Esophagus squamous epithelium (tissue), 5 donors: ENCODE results near the gene CAMK2G. TPM values are rescaled to one million over a fixed set of nuclear protein-coding genes. Genes with fewer than 3 reads are reported as not detected.

Source experiments
- DNase-seq: peaks from one replicate; lab custom pipeline; 2025; lab: John Stamatoyannopoulos, UW
- H3K27ac ChIP-seq, 4 donors: fragments of 200-600 bp; sonication (generic); one replicate each; pipeline ENCODE4 v1.5.1; 2016 to 2019; ENCODE audit warnings: mild to moderate bottlenecking in 1 of 4
- H3K27me3 ChIP-seq, 4 donors: fragments of 200-600 bp; sonication (generic); 1 replicate in 3 of 4; 2 replicates in 1 of 4; pipeline versions ENCODE4 v1.5.1 to v1.6.0; 2017 to 2021; ENCODE audit warnings: antibody characterized with exemption in 1 of 4
- H3K36me3 ChIP-seq, 3 donors: fragments of 200-600 bp; sonication (generic); one replicate each; pipeline ENCODE4 v1.5.1; 2016 to 2019
- H3K4me1 ChIP-seq, 3 donors: fragments of 200-600 bp; sonication (generic); one replicate each; pipeline ENCODE4 v1.5.1; 2017 to 2019
- H3K4me3 ChIP-seq, 4 donors: fragments of 200-600 bp; sonication (generic); 1 replicate in 3 of 4; 2 replicates in 1 of 4; pipeline ENCODE4 v1.5.1; 2016 to 2019; ENCODE audit warnings: mild to moderate bottlenecking in 2 of 4, moderate library complexity in 1 of 4
- H3K9me3 ChIP-seq, 3 donors: fragments of 200-600 bp; sonication (generic); one replicate each; pipeline ENCODE4 v1.5.1; 2016 to 2019
- CTCF ChIP-seq, 6 experiments: fragments of 450-650 bp in 4 of 6; fragments of 200-600 bp in 2 of 6; sonication (generic) in 2 of 6; IDR thresholded peaks; one replicate each; pipeline ENCODE4 v1.5.1; 2016 to 2019; ENCODE audit warnings: antibody characterized with exemption in 6 of 6, mild to moderate bottlenecking in 4 of 6, moderate library complexity in 4 of 6
- POLR2A ChIP-seq, 4 donors: fragments of 450-650 bp; IDR thresholded peaks; one replicate each; pipeline ENCODE4 v1.6.1; 2017; ENCODE audit warnings: antibody characterized with exemption in 4 of 4, mild to moderate bottlenecking in 4 of 4, moderate library complexity in 3 of 4
- WGBS, 2 donors: methylation state at CpG; one replicate each; pipeline ENCODE4 v1.1.5; 2018; 5-methylcytosine and 5-hydroxymethylcytosine counted together
- intact Hi-C: fragments of 100-400 bp; cut with DNase I; formaldehyde crosslinking; loops from one replicate; pipeline ENCODE4 v1.15.0; 2022
- total RNA-seq, 4 donors: library from RNA; depleted of rRNA; stranded (reverse); fragments of >200 nt; gene quantifications; one replicate each; pipeline ENCODE4 v1.1.0, GENCODE V29; 2016
- donor health status: DM: yes; HTN: yes; CAD: no.

The CAMK2G gene
- total RNA-seq, 4 donors from 2014 or later: 15.5 to 37.0 (median 28.6) TPM

GRCh38 chr10:73801253-73801590 is 73.1 kb downstream of the CAMK2G start:
- intact Hi-C loops: no loop called here
- no peak for DNase-seq
- TF ChIP-seq POLR2A (IDR thresholded peaks at IDR 0.05) (no peak), CTCF (IDR thresholded peaks at IDR 0.05) (no peak)
- H3K27ac ChIP-seq: peak overlapping the region in 1 of 4 donors; percentile 66
- H3K9me3 ChIP-seq: no peaks in the 10 kb centered on the region
- peaks cover 0 to 31% (median 5%) of the 10 kb centered on the region in 3 donors for H3K4me1 ChIP-seq
- peaks cover 57 to 100% (median 78%) of the 10 kb centered on the region in 3 donors for H3K36me3 ChIP-seq
- H3K4me3 ChIP-seq: no peak overlapping the region
- 90 to 94% methylated on average over 9 to 12 of the region's 13 CpGs for whole genome bisulfite sequencing, 2 donors
- no peaks in the 10 kb centered on the region for H3K27me3 ChIP-seq

- intact Hi-C loops: no loop called here
- WGBS, 2 donors: 78 to 87% methylated on average over 4 to 13 of the region's 20 CpGs
- Histone ChIP-seq H3K27ac (no peak overlapping the region), H3K4me1 (peaks cover 0 to 30% (median 5%) of the 10 kb centered on the region in 3 donors), H3K9me3 (no peaks in the 10 kb centered on the region), H3K4me3 (no peak overlapping the region), H3K27me3 (no peaks in the 10 kb centered on the region), H3K36me3 (peaks cover 51 to 100% (median 81%) of the 10 kb centered on the region in 3 donors)
- TF ChIP-seq POLR2A (IDR thresholded peaks at IDR 0.05) (no peak), CTCF (IDR thresholded peaks at IDR 0.05) (no peak)
- DNase-seq: no peak
Observed at GRCh38 chr10:73800560-73801252, 73.6 kb downstream of the CAMK2G start.

- Histone ChIP-seq H3K9me3 (no peaks in the 10 kb centered on the region), H3K4me3 (no peak overlapping the region), H3K27me3 (no peaks in the 10 kb centered on the region), H3K4me1 (peaks cover 0 to 30% (median 5%) of the 10 kb centered on the region in 3 donors), H3K27ac (no peak overlapping the region), H3K36me3 (peaks cover 54 to 100% (median 81%) of the 10 kb centered on the region in 3 donors)
- WGBS, 2 donors: 71 to 82% methylated on average over 5 to 7 of the region's 9 CpGs
- no peak for TF ChIP-seq CTCF (IDR thresholded peaks at IDR 0.05)
- DNase-seq: no peak
- intact Hi-C loops: no loop called here
Observed at GRCh38 chr10:73799899-73800559, 74.3 kb downstream of the CAMK2G start.

GRCh38 chr10:73798927-73799560 is 75.3 kb downstream of the CAMK2G start:
- 73 to 77% methylated on average over 6 of the region's 10 CpGs for WGBS, 2 donors
- H3K27ac ChIP-seq: no peak overlapping the region
- intact Hi-C loops: no loop called here
- H3K27me3 ChIP-seq: no peaks in the 10 kb centered on the region
- no peaks in the 10 kb centered on the region for H3K9me3 ChIP-seq
- peaks cover 57 to 100% (median 79%) of the 10 kb centered on the region in 3 donors for H3K36me3 ChIP-seq
- TF ChIP-seq POLR2A (IDR thresholded peaks at IDR 0.05): peak in 1 of 4 donors; percentile 11
- TF ChIP-seq CTCF (IDR thresholded peaks at IDR 0.05): no peak
- no peak overlapping the region for H3K4me3 ChIP-seq
- peaks cover 0 to 26% (median 5%) of the 10 kb centered on the region in 3 donors for H3K4me1 ChIP-seq
- no peak for DNase-seq

- Histone ChIP-seq H3K9me3 (no peaks in the 10 kb centered on the region), H3K27me3 (no peaks in the 10 kb centered on the region), H3K4me3 (no peak overlapping the region), H3K27ac (no peak overlapping the region), H3K4me1 (peaks cover 0 to 17% (median 3%) of the 10 kb centered on the region in 3 donors), H3K36me3 (peaks cover 67 to 100% (median 86%) of the 10 kb centered on the region in 3 donors)
- TF ChIP-seq CTCF (IDR thresholded peaks at IDR 0.05) (no peak), POLR2A (IDR thresholded peaks at IDR 0.05) (no peak)
- no CpG with 5 or more reads among the region's 6 CpGs for WGBS, 2 donors
- intact Hi-C loops: no loop called here
- no peak for DNase-seq
Observed at GRCh38 chr10:73798087-73798486, 76.3 kb downstream of the CAMK2G start.
